ENCODE measurements around the gene MAGT1.

DNA sequence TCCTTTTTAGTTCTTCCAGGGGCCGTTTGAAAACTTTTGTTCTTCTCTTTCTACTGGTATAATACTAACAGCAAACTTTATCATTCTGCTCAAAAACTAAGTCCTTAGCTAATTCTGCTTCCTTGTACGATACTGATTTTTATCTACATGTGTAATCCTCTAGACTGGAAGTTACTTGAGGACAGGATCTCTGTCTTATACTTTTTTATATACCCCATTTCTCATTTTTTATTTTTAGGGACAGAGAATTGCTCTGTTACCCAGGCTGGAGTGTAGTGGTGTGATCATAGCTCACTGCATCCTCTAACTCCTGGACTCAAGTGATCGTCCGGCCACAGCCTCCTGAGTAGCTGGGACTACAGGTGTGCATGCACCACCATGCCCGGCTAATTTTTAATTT is 6.3 kb upstream of the MAGT1 start:
- TF ChIP-seq, protein P1, sequence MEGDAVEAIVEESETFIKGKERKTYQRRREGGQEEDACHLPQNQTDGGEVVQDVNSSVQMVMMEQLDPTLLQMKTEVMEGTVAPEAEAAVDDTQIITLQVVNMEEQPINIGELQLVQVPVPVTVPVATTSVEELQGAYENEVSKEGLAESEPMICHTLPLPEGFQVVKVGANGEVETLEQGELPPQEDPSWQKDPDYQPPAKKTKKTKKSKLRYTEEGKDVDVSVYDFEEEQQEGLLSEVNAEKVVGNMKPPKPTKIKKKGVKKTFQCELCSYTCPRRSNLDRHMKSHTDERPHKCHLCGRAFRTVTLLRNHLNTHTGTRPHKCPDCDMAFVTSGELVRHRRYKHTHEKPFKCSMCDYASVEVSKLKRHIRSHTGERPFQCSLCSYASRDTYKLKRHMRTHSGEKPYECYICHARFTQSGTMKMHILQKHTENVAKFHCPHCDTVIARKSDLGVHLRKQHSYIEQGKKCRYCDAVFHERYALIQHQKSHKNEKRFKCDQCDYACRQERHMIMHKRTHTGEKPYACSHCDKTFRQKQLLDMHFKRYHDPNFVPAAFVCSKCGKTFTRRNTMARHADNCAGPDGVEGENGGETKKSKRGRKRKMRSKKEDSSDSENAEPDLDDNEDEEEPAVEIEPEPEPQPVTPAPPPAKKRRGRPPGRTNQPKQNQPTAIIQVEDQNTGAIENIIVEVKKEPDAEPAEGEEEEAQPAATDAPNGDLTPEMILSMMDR (conservative IDR thresholded peaks at IDR 0.05; ENCODE audit: low read depth, low read length): no peak
- TF ChIP-seq MAZ (IDR thresholded peaks at IDR 0.05; ENCODE audit: borderline replicate concordance, low read depth, low read length) (no peak), FOS (IDR thresholded peaks at IDR 0.05; ENCODE audit: low read depth, low read length) (no peak), POLR2A (IDR thresholded peaks at IDR 0.05; ENCODE audit: low read depth, low read length) (no peak), SMC3 (IDR thresholded peaks at IDR 0.05; ENCODE audit: low read depth, low read length) (no peak), RAD21 (IDR thresholded peaks at IDR 0.05; ENCODE audit: low read length) (no peak), CEBPB (IDR thresholded peaks at IDR 0.05; ENCODE audit: low read depth, low read length) (no peak)

Measured in IMR-90 (cell line).